RWPE1 (cell line): ENCODE results near the gene CHRM4.

ENCODE experiments used
- CTCF ChIA-PET: fragments of 350-600 bp; sonication (Branson Sonifier 250); formaldehyde crosslinking; extraction: SDS; loops from one replicate; lab custom pipeline; 2021; lab: Yijun Ruan, JAX
- POLR2A ChIA-PET: fragments of 400-600 bp; formaldehyde crosslinking; extraction: SDS; loops from one replicate; lab custom pipeline; 2020; ENCODE audit warnings: antibody characterized with exemption; ENCODE audit not compliant: low non-redundant PET; lab: Yijun Ruan, JAX
- DNase-seq: peaks from one replicate; pipeline ENCODE4 v3.0.0; 2012; ENCODE audit warnings: low spot score
- H3K27ac ChIP-seq: fragments of 450-650 bp; 2 replicates; pipeline ENCODE4 v1.5.1; 2017
- CTCF ChIP-seq: fragments of 450-650 bp; conservative IDR thresholded peaks from 2 replicates; pipeline ENCODE4 v1.5.1; 2017; ENCODE audit warnings: low read depth, mild to moderate bottlenecking

The CHRM4 gene

GRCh38 chr11:46418751-46419150 lies 27.2 kb upstream of the CHRM4 start:
- H3K27ac ChIP-seq = no peak overlapping the region
- POLR2A ChIA-PET = no interaction called here
- DNase-seq = no peak
- CTCF ChIA-PET = no interaction called here
- no peak for TF ChIP-seq CTCF

- no peak for TF ChIP-seq CTCF
- POLR2A ChIA-PET = no interaction called here
- no peak for DNase-seq
- no peak overlapping the region for H3K27ac ChIP-seq
- CTCF ChIA-PET = interaction anchor here (0.6 to 0.7 kb wide), 2 partner anchors 14 to 29 kb away, joined by 3 read pairs; no protein-coding TSS in a partner anchor
Measured at GRCh38 chr11:46417711-46418110, 26.1 kb upstream of the CHRM4 start.

- no peak overlapping the region for H3K27ac ChIP-seq
- TF ChIP-seq CTCF = no peak
- no peak for DNase-seq
- POLR2A ChIA-PET = no interaction called here
- CTCF ChIA-PET = no interaction called here
Measured at GRCh38 chr11:46414879-46415278, 23.3 kb upstream of the CHRM4 start.

- no peak for DNase-seq
- TF ChIP-seq CTCF = no peak
- POLR2A ChIA-PET = no interaction called here
- H3K27ac ChIP-seq = no peak overlapping the region
- CTCF ChIA-PET = no interaction called here
Measured at GRCh38 chr11:46414466-46414796, 22.9 kb upstream of the CHRM4 start.

- no peak for TF ChIP-seq CTCF
- ChIA-PET CTCF (interaction anchor here (0.5 kb wide), 2 partner anchors 31 to 45 kb away, joined by 3 to 4 read pairs; no protein-coding TSS in a partner anchor), POLR2A (no interaction called here)
- no peak for DNase-seq
- 0 out of 2 replicates have a peak overlapping the region, but pooled peaks have one; percentile 23 for H3K27ac ChIP-seq
Measured at GRCh38 chr11:46413760-46414465, 22.3 kb upstream of the CHRM4 start.

- no peak for TF ChIP-seq CTCF
- ChIA-PET CTCF (interaction anchor here (0.7 to 1.1 kb wide), 2 partner anchors 119 to 1304 kb away, joined by 3 to 5 read pairs; no protein-coding TSS in a partner anchor), POLR2A (no interaction called here)
- peak overlapping the region; percentile 46; the same call in 1 of the 2 replicates for H3K27ac ChIP-seq
- no peak for DNase-seq
Measured at GRCh38 chr11:46410021-46410420, 18.4 kb upstream of the CHRM4 start.
